ENCODE results near the gene TRPC6. TPM values are rescaled to one million over a fixed set of nuclear protein-coding genes. Genes with fewer than 3 reads are reported as not detected.
"Not testable (repeated sequence)": the region's sequence is repeated elsewhere in the genome, so short reads cannot be mapped to it uniquely, and the experiment has no call there.

TRPC6 gene
- polyA plus RNA-seq, 3 donors, result 6.6 to 10.3 (median 8.6) TPM

- no peak for DNase-seq (ENCODE audit: low read depth in 3 of 3, low spot score in 2 of 3)
These were observed 60.1 kb downstream of the TRPC6 start for GRCh38 chr11:101523634-101524260.

DNA sequence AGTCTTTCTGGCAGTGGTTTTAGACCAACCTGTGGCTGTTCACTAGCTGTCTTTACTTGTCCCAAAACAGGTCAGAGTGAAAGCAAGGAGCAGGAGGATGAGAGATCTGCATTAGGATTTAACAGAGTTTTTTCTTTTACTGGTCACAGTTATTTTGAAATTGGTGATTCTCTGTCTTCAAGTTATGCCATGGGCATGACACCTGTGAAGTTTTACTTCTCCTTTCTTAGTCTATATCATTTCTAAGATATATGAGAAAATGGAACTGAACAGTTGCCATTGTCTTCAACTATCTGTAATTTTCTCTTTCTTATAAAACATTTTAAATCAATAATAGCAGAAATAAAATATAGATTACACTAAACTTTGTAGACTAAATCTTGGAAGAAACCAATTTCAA, 60.6 kb downstream of the TRPC6 start:
- no peak for DNase-seq (ENCODE audit: low read depth in 3 of 3, low spot score in 2 of 3)

GRCh38 chr11:101521821-101522220, 62.0 kb downstream of the TRPC6 start:
- DNase-seq (ENCODE audit: low read depth in 3 of 3, low spot score in 2 of 3), result no peak

DNA sequence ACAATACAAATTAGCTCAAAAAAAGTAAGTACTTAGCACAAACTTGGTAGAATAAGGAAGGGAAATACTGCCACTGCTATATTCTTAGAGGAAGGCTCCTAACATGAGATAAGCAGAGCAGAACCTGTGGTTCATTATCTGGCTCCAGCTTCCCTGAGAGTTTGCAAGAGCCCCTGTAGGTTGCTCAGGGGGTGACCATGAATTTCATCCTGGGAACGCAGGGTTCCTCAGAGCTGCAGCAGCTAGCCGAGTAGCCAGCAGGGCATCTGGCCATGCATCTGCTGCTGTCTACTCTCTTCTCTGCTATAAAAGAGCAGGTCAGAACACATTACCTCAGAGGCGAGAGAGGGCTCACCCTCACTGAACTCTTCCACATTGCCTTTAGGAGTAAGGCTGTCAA, 67.3 kb downstream of the TRPC6 start:
- no peak for DNase-seq (ENCODE audit: low read depth in 3 of 3, low spot score in 2 of 3)

GRCh38 chr11:101511065-101511464, 72.7 kb downstream of the TRPC6 start:
- no peak for DNase-seq (ENCODE audit: low read depth in 3 of 3, low spot score in 2 of 3)

DNA sequence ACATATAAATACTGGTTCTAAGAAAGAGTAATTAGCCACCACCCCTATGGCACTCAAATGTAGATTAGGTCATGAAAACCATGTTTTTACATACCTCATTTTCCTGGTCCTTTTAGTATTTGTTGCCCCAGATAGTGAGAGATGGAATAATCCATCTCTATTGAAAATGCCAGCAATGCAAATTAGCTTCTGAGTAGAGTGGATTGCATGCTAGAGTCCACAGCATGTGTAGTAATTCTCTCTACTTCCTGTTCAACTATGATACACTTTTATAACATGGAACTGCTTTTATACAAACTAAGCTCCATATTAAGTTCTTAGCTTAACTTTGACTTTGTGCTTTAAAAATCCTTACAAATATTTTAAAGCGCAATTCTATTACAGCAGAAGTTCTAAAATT, 73.2 kb downstream of the TRPC6 start:
- no peak for DNase-seq (ENCODE audit: low read depth in 3 of 3, low spot score in 2 of 3)

GRCh38 chr11:101509922-101510321, 73.9 kb downstream of the TRPC6 start:
- no peak for DNase-seq (ENCODE audit: low read depth in 3 of 3, low spot score in 2 of 3)

GRCh38 chr11:101508370-101508769, 75.4 kb downstream of the TRPC6 start:
- no peak for DNase-seq (ENCODE audit: low read depth in 3 of 3, low spot score in 2 of 3)

DNA sequence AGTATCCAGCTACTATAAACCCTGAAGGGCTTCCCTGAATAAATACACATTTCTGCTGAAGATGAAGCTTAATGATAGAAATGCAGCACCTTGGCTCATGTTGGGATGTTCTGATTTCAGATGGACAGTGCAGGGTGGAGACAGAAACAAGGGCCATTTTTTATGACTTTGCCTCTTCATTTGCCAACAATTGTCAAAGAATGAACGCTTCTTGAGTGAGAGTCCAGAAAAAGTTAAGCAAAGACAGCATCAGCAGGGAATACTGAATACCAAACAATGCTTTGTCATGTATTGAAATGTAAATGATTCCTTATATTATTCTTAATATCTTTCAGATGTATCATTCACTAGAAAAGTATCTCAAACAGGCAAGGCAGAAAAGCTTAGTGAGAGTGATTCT, 84.9 kb downstream of the TRPC6 start:
- no peak for DNase-seq (ENCODE audit: low read depth in 3 of 3, low spot score in 2 of 3)

DNA sequence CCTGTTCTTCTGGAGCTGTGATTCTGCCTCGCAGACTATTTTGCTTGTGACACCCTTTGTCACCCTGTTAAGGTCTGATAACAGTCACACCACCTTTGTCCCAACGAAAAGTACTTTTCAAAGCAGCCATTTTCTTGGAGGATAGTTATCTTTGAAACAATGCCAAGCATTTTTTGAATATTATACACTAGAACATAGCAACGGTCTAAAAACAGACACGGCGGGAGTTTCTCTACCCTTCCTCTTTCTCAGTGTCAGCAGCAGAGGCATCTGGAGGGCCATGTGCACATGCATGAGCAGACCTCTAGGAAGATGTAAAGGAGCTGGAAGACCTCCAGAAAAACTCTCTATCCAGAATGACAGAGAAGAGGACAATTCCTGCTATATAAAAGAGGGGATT, 86.5 kb downstream of the TRPC6 start:
- DNase-seq (ENCODE audit: low read depth in 3 of 3, low spot score in 2 of 3), result no peak

DNA sequence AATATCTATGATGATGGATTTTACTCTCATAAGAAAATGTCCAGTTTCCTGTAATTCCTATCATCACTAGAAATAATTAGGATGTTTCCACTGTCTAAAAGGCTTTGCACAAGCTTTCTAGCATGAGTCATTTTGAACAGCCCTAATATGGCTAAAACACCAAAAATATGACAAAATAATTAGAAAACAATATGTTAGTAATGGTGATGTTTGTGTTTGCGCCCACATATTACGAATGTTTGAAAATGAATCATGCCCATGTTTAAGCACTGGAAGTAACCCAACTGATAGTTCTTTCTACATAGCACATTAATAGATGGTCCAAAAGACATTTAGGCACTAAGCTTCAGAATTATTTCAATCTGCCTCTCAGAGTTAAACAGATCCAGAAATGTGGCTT, 96.0 kb downstream of the TRPC6 start:
- no peak for DNase-seq (ENCODE audit: low read depth in 3 of 3, low spot score in 2 of 3)

- DNase-seq (ENCODE audit: low read depth in 3 of 3, low spot score in 2 of 3), result no peak
These were observed 101.2 kb downstream of the TRPC6 start for GRCh38 chr11:101482556-101483124.

- no peak for DNase-seq (ENCODE audit: low read depth in 3 of 3, low spot score in 2 of 3)
These were observed 105.0 kb downstream of the TRPC6 start for GRCh38 chr11:101478587-101479369.

- no peak for DNase-seq (ENCODE audit: low read depth in 3 of 3, low spot score in 2 of 3)
These were observed 105.9 kb downstream of the TRPC6 start for GRCh38 chr11:101477926-101478325.

DNA sequence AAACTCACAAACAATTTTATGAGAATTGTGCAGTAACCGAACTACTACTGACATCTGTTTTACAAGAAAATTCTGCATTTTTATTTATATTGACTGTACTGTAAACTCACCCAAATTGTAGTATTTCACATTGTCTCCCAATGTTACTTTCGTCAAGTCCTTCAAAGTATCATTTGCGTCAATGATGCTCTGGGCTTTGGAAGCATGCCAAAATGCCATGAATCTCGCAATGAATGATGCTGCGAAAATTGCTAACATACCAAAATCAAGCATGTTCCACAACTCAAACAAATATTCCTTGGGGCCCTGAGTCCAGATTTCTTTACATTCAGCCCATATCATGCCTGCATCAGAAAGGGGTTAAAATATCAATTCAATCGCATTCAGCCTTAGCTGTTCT, 107.6 kb downstream of the TRPC6 start:
- DNase-seq (ENCODE audit: low read depth in 3 of 3, low spot score in 2 of 3), result no peak

GRCh38 chr11:101475699-101476098, 108.1 kb downstream of the TRPC6 start:
- DNase-seq (ENCODE audit: low read depth in 3 of 3, low spot score in 2 of 3), result no peak

DNA sequence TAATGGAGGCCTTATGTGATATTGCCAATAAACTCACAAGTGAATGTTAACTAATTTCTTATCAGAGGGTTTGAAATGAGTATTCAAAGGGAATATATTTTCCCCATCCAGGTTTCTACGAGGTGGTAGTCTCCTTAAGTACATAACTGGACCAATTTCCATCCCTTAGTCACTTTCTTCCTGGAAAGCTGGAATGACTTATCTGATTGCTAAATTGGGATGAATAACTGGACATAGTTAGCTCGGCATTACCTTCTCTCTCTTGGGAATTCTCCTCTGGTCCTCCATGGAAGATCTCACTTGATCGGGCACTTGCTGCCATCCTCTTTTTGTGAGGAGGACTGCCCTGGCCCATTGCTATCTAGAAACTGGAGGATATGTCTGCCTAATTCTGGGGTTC, 109.1 kb downstream of the TRPC6 start:
- no peak for DNase-seq (ENCODE audit: low read depth in 3 of 3, low spot score in 2 of 3)

- no peak for DNase-seq (ENCODE audit: low read depth in 3 of 3, low spot score in 2 of 3)
These were observed 112.8 kb downstream of the TRPC6 start for GRCh38 chr11:101470881-101471520.

GRCh38 chr11:101470419-101470818, 113.4 kb downstream of the TRPC6 start:
- no peak for DNase-seq (ENCODE audit: low read depth in 3 of 3, low spot score in 2 of 3)

GRCh38 chr11:101466352-101466751, 117.5 kb downstream of the TRPC6 start:
- no peak for DNase-seq (ENCODE audit: low read depth in 3 of 3, low spot score in 2 of 3)

DNA sequence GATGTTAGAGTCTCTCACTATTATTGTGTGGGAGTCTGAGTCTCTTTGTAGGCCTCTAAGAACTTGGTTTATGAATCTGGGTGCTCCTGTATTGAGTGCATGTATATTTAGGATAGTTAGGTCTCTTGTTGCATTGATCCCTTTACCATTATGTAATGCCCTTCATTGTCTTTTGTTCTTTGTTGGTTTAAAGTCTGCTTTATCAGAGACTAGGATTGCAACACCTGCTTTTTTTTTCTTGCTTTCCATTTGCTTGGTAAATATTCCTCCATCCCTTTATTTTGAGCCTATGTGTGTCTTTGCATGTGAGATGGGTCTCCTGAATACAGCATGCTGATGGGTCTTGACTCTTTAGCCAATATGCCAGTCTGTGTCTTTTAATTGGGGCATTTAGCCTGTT, 119.4 kb downstream of the TRPC6 start:
- DNase-seq (ENCODE audit: low read depth in 3 of 3, low spot score in 2 of 3), result not testable (repeated sequence)

- no peak for DNase-seq (ENCODE audit: low read depth in 3 of 3, low spot score in 2 of 3)
These were observed 124.8 kb downstream of the TRPC6 start for GRCh38 chr11:101459020-101459419.
